Measurements from ENCODE around the gene AP5B1. TPM values are rescaled to one million over a fixed set of nuclear protein-coding genes. Genes with fewer than 3 reads are reported as not detected.

Gene AP5B1
- total RNA-seq, 4 donors from 2014 or later = 2.4 to 17.1 (median 5.7) TPM

GRCh38 chr11:65779919-65780769, 632 bp downstream of the AP5B1 start:
- peak overlapping the region; percentile 59 to 92 for H3K4me3 ChIP-seq
- peak; percentile 50 to 90 (median 88) for TF ChIP-seq CTCF (IDR thresholded peaks at IDR 0.05)
- peak in 1 of 2 donors; percentile 30 for TF ChIP-seq POLR2A (IDR thresholded peaks at IDR 0.05)
- DNase-seq = peak; percentile 39 to 70
- H3K27me3 ChIP-seq = peaks cover 0 to 2% of the 10 kb centered on the region in 2 donors
- H3K36me3 ChIP-seq = no peaks in the 10 kb centered on the region
- H3K27ac ChIP-seq = peak overlapping the region; percentile 62 to 70
- intact Hi-C loops (cut with DNase I; ENCODE audit: low total_unique reads) = no loop called here
- H3K4me1 ChIP-seq = no peaks in the 10 kb centered on the region
- H3K9me3 ChIP-seq = no peaks in the 10 kb centered on the region

- peak overlapping the region in 1 of 2 donors; percentile 70 for H3K27ac ChIP-seq
- intact Hi-C loops (cut with DNase I; ENCODE audit: low total_unique reads) = no loop called here
- no peak for TF ChIP-seq POLR2A (IDR thresholded peaks at IDR 0.05)
- TF ChIP-seq CTCF (IDR thresholded peaks at IDR 0.05) = no peak
These were observed 1.2 kb downstream of the AP5B1 start for GRCh38 chr11:65779669-65779918.

GRCh38 chr11:65778901-65779668, 1.7 kb downstream of the AP5B1 start:
- Histone ChIP-seq H3K27ac (no peak overlapping the region), H3K4me3 (peak overlapping the region; percentile 59 to 92), H3K9me3 (no peaks in the 10 kb centered on the region), H3K36me3 (no peaks in the 10 kb centered on the region), H3K27me3 (no peaks in the 10 kb centered on the region), H3K4me1 (no peaks in the 10 kb centered on the region)
- DNase-seq = no peak
- no peak for TF ChIP-seq CTCF (IDR thresholded peaks at IDR 0.05)
- TF ChIP-seq POLR2A (IDR thresholded peaks at IDR 0.05) = no peak
- intact Hi-C loops (cut with DNase I; ENCODE audit: low total_unique reads) = no loop called here

More at GRCh38 chr11:65779669-65779918, 1.2 kb downstream of the AP5B1 start:
- no peaks in the 10 kb centered on the region for H3K9me3 ChIP-seq
- DNase-seq = no peak
- no peaks in the 10 kb centered on the region for H3K4me1 ChIP-seq
- no peaks in the 10 kb centered on the region for H3K27me3 ChIP-seq
- peak overlapping the region; percentile 59 to 92 for H3K4me3 ChIP-seq
- no peaks in the 10 kb centered on the region for H3K36me3 ChIP-seq

DNA sequence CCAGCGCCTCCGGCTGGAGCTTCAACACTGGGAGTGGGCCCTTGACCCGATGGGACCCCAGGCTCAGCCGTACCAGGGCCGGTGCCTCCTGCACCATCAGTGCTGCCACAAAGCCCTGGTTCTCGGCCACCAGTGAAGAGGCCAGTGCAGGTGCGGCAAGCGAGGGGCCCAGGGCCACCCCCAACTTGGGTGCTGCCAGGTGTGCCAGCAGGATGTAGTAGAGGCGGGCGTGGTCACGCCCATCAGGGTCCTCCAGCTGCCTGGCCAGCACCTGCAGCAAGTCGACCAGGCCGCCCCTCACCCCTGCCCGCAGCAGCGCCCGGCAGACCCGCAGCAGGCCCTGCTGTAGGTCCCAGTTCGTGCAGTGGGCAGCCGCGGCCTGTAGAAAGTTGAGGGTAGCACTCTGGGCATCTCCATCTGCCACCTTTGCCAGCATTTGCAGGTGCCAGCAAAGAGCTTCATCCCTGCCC, 2.3 kb downstream of the AP5B1 start:
- H3K4me3 ChIP-seq = no peak overlapping the region
- no peak for TF ChIP-seq POLR2A (IDR thresholded peaks at IDR 0.05)
- TF ChIP-seq CTCF (IDR thresholded peaks at IDR 0.05) = no peak
- H3K27ac ChIP-seq = no peak overlapping the region
- H3K27me3 ChIP-seq = no peaks in the 10 kb centered on the region
- DNase-seq = peak in 1 of 2 donors; percentile 11
- intact Hi-C loops (cut with DNase I; ENCODE audit: low total_unique reads) = no loop called here
- no peaks in the 10 kb centered on the region for H3K4me1 ChIP-seq
- no peaks in the 10 kb centered on the region for H3K9me3 ChIP-seq
- no peaks in the 10 kb centered on the region for H3K36me3 ChIP-seq
